Tibial nerve (tissue), 3 donors: Measurements from ENCODE around the gene OR10H5.

Source experiments
- POLR2A ChIP-seq, 2 donors: fragments of 450-650 bp; IDR thresholded peaks; one replicate each; pipeline ENCODE4 v1.6.1; 2017; ENCODE audit warnings: antibody characterized with exemption in 2 of 2, mild to moderate bottlenecking in 2 of 2, moderate library complexity in 2 of 2
- TF ChIP-seq, protein P1 (sequence below), 5 experiments: fragments of 200-600 bp in 3 of 5; fragments of 450-650 bp in 2 of 5; sonication (generic) in 3 of 5; IDR thresholded peaks; one replicate each; pipeline ENCODE4 v1.5.1; 2016 to 2019; ENCODE audit warnings: antibody characterized with exemption in 5 of 5, mild to moderate bottlenecking in 3 of 5, moderate library complexity in 2 of 5

DNA sequence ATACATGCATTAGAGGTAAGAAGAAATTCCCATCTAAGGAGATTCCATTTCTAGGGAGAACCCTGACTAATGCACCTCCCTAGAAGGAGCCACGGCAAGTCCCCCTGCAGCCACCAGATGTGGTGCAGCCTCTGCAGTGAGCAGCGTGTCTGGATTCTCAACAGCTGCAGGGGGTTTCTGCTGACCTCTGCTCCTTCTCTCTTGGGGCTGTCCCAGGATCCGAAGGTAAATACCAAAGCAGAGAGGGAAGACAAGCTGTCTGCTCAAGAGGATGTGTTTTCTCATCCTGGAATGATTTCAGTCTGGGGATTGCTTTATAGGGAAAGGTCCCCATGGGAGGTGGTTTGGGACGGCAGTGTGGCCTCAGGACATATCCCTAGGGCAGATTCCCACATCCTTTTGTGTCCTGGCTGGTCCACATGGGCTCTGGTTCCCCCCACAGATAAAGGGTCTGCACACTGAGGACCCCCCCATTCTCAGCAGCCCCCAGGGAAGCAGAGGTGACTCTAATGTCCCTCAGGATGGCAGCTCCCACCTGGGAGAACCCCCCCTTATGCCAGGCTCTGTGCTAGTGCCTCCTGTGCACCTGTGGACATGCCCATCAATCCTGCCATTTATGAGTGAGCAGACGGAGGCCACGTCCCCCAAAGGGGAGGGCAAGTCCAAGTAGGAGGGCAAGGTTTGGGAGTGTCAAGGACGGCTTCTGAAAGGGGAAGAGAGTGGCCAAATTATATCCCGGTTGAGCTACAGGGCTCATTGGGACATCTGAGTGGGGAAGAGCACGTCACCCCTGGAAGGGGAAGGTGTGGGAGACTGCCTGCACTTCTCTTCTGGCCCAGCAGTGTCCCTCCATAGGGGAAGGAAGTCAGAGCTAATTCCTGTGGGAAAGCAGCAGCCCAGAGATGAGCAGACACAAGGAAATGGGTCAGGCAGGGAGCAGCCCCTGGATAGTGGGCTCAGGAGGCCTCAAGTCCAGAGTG is 10.2 kb upstream of the OR10H5 start:
- TF ChIP-seq, protein P1, sequence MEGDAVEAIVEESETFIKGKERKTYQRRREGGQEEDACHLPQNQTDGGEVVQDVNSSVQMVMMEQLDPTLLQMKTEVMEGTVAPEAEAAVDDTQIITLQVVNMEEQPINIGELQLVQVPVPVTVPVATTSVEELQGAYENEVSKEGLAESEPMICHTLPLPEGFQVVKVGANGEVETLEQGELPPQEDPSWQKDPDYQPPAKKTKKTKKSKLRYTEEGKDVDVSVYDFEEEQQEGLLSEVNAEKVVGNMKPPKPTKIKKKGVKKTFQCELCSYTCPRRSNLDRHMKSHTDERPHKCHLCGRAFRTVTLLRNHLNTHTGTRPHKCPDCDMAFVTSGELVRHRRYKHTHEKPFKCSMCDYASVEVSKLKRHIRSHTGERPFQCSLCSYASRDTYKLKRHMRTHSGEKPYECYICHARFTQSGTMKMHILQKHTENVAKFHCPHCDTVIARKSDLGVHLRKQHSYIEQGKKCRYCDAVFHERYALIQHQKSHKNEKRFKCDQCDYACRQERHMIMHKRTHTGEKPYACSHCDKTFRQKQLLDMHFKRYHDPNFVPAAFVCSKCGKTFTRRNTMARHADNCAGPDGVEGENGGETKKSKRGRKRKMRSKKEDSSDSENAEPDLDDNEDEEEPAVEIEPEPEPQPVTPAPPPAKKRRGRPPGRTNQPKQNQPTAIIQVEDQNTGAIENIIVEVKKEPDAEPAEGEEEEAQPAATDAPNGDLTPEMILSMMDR (IDR thresholded peaks at IDR 0.05): no peak
- no peak for TF ChIP-seq POLR2A (IDR thresholded peaks at IDR 0.05)
